Fibroblast of lung (primary cell): ENCODE results near the gene PAM16. TPM values are rescaled to one million over a fixed set of nuclear protein-coding genes. Genes with fewer than 3 reads are reported as not detected.
A peak's percentile ranks its signal among the peaks of the same experiment; 100 is the strongest.

Experiments
- DNase-seq, 2 donors: peaks; one replicate each; pipeline versions ENCODE4 v3.0.0 to v3.0.0-alpha.2; 2010; ENCODE audit warnings: low read depth in 2 of 2
- H2AFZ ChIP-seq: 2 replicates; pipeline ENCODE4 v1.5.1; 2012; ENCODE audit warnings: low read length, control low read depth, inconsistent platforms
- H3K27ac ChIP-seq: 2 replicates; pipeline ENCODE4 v1.5.1; 2011; ENCODE audit warnings: low read length, control low read depth; ENCODE audit not compliant: insufficient read depth
- H3K27me3 ChIP-seq: 2 replicates; pipeline ENCODE4 v1.5.1; 2011; ENCODE audit warnings: mild to moderate bottlenecking, low read length; ENCODE audit not compliant: control insufficient read depth, insufficient read depth
- H3K36me3 ChIP-seq: 2 replicates; pipeline ENCODE4 v1.5.1; 2011; ENCODE audit warnings: low read length; ENCODE audit not compliant: control insufficient read depth, insufficient read depth
- H3K4me1 ChIP-seq: 2 replicates; pipeline ENCODE4 v1.5.1; 2011; ENCODE audit warnings: low read length; ENCODE audit not compliant: control insufficient read depth, insufficient read depth; ENCODE audit errors: extremely low read depth
- H3K4me2 ChIP-seq: 2 replicates; pipeline ENCODE4 v1.5.1; 2011; ENCODE audit warnings: low read length, control low read depth; ENCODE audit not compliant: insufficient read depth; ENCODE audit errors: extremely low read depth
- H3K4me3 ChIP-seq, 4 experiments: fragments of 200-600 bp in 1 of 4; sonication (generic) in 1 of 4; replicated peaks in 1 of 4; 2 replicates each; pipeline ENCODE4 v1.5.1; 2011 to 2016; ENCODE audit warnings: low read length in 4 of 4, low read depth in 3 of 4, mild to moderate bottlenecking in 3 of 4, control low read depth in 2 of 4, inconsistent platforms in 1 of 4, mixed read lengths in 1 of 4; ENCODE audit not compliant: insufficient read depth in 1 of 4; ENCODE audit errors: control extremely low read depth in 1 of 4
- H3K79me2 ChIP-seq: 2 replicates; pipeline ENCODE4 v1.5.1; 2012; ENCODE audit warnings: mild to moderate bottlenecking, low read length, inconsistent platforms; ENCODE audit not compliant: control insufficient read depth, insufficient read depth
- H3K9ac ChIP-seq: 2 replicates; pipeline ENCODE4 v1.5.1; 2011; ENCODE audit warnings: mild to moderate bottlenecking, low read length, control low read depth; ENCODE audit not compliant: insufficient read depth
- H3K9me3 ChIP-seq: 2 replicates; pipeline ENCODE4 v1.5.1; 2012; ENCODE audit warnings: low read depth, low read length; ENCODE audit not compliant: control insufficient read depth, insufficient read depth
- H4K20me1 ChIP-seq: 2 replicates; pipeline ENCODE4 v1.5.1; 2011; ENCODE audit warnings: low read length; ENCODE audit not compliant: control insufficient read depth, insufficient read depth; ENCODE audit errors: extremely low read depth
- EZH2 ChIP-seq: IDR thresholded peaks from 2 replicates; pipeline ENCODE4 v1.5.1; 2012; ENCODE audit warnings: low read length, control low read depth, mild to moderate bottlenecking; ENCODE audit errors: missing control alignments
- polyA plus RNA-seq, 2 donors: library from polyadenylated mRNA; depleted of rRNA in 1 of 2; stranded (reverse) in 1 of 2; unstranded in 1 of 2; fragments of >200 nt; gene quantifications; 2 replicates each; pipeline ENCODE4 v1.2.1, GENCODE V29; 2011 to 2012; ENCODE audit warnings: missing spikeins in 1 of 2
- total RNA-seq: library from RNA; depleted of rRNA; stranded (reverse); fragments of >200 nt; gene quantifications from 2 replicates; pipeline ENCODE4 v1.2.1, GENCODE V29; 2014
- TF ChIP-seq, protein P1 (sequence below), 2 donors: IDR thresholded peaks in 1 of 2; conservative IDR thresholded peaks in 1 of 2; 1 replicate in 1 of 2; 2 replicates in 1 of 2; pipeline ENCODE4 v1.5.1; 2011 to 2012; ENCODE audit warnings: low read length in 2 of 2, control low read depth in 1 of 2, inconsistent platforms in 1 of 2, low read depth in 1 of 2, mild to moderate bottlenecking in 1 of 2

The PAM16 gene
- total and polyA plus RNA-seq, 2 donors (not counting 1 experiment from before 2014, with no cell fraction given): 14.8 to 34.3 TPM

DNA sequence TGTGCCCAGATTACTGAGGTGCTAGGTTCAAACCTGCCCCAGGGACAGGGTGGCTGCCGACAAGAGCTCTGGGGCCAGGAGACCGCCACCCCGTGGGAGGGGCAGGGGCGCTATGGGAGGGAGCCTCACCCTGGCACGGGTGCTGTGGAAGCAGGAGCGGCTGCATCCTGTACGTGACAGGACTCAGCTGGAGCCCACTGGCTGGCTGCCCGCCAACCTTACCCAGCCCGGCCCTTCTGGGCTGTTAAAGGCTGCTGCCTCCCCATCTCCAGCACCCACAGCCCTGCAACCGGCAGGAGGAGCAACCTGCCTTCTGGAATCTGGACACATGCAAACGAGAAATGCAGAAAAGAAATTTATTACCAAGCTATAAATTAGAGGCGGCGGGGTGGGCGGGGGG, 11.2 kb downstream of the PAM16 start:
- Histone ChIP-seq H3K4me3 (no peak overlapping the region), H3K27me3 (no peaks in the 10 kb centered on the region), H3K4me2 (no peak overlapping the region), H4K20me1 (no peaks in the 10 kb centered on the region), H3K36me3 (peaks cover 30% of the 10 kb centered on the region), H3K4me1 (peaks cover 8% of the 10 kb centered on the region), H3K79me2 (peaks cover 22% of the 10 kb centered on the region), H3K27ac (no peak overlapping the region), H3K9ac (no peak overlapping the region), H2AFZ (no peak overlapping the region), H3K9me3 (no peaks in the 10 kb centered on the region)
- TF ChIP-seq EZH2: no peak
- TF ChIP-seq, protein P1, sequence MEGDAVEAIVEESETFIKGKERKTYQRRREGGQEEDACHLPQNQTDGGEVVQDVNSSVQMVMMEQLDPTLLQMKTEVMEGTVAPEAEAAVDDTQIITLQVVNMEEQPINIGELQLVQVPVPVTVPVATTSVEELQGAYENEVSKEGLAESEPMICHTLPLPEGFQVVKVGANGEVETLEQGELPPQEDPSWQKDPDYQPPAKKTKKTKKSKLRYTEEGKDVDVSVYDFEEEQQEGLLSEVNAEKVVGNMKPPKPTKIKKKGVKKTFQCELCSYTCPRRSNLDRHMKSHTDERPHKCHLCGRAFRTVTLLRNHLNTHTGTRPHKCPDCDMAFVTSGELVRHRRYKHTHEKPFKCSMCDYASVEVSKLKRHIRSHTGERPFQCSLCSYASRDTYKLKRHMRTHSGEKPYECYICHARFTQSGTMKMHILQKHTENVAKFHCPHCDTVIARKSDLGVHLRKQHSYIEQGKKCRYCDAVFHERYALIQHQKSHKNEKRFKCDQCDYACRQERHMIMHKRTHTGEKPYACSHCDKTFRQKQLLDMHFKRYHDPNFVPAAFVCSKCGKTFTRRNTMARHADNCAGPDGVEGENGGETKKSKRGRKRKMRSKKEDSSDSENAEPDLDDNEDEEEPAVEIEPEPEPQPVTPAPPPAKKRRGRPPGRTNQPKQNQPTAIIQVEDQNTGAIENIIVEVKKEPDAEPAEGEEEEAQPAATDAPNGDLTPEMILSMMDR (conservative IDR thresholded peaks at IDR 0.05 in 1 of 2, IDR thresholded peaks at IDR 0.05 in 1 of 2; ENCODE audit: low read depth in 1 of 2, low read length in 2 of 2): peak; percentile 24 to 37
- peak in 1 of 2 donors; percentile 75 for DNase-seq

DNA sequence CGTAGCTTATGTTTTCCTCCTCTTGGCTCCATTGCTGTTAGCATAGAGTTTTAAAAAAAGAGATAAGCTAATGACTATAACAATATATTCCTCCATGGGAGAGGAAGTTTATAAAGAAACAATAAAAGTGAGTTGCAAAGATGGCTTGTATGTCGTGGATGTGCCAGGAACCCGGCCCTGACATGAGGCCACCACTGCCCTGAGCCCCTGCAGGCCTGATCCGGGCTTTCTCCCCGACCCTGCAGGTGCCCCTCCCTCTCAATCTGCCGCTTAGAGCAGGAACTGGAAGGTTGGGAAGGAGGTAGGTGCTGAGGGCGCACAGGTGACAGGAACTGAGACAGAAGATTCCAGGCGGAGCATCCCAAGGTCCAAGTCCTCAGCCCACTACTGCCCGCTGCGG, 11.7 kb downstream of the PAM16 start:
- H3K4me1 ChIP-seq: peaks cover 8% of the 10 kb centered on the region
- H3K9me3 ChIP-seq: no peaks in the 10 kb centered on the region
- H4K20me1 ChIP-seq: no peaks in the 10 kb centered on the region
- H3K27me3 ChIP-seq: no peaks in the 10 kb centered on the region
- no peak for DNase-seq
- H3K79me2 ChIP-seq: peaks cover 26% of the 10 kb centered on the region
- no peak overlapping the region for H2AFZ ChIP-seq
- H3K4me2 ChIP-seq: no peak overlapping the region
- H3K4me3 ChIP-seq: no peak overlapping the region
- no peak overlapping the region for H3K27ac ChIP-seq
- H3K9ac ChIP-seq: no peak overlapping the region
- TF ChIP-seq, protein P1 (conservative IDR thresholded peaks at IDR 0.05 in 1 of 2, IDR thresholded peaks at IDR 0.05 in 1 of 2; ENCODE audit: low read depth in 1 of 2, low read length in 2 of 2): no peak
- no peak for TF ChIP-seq EZH2
- peaks cover 33% of the 10 kb centered on the region for H3K36me3 ChIP-seq

DNA sequence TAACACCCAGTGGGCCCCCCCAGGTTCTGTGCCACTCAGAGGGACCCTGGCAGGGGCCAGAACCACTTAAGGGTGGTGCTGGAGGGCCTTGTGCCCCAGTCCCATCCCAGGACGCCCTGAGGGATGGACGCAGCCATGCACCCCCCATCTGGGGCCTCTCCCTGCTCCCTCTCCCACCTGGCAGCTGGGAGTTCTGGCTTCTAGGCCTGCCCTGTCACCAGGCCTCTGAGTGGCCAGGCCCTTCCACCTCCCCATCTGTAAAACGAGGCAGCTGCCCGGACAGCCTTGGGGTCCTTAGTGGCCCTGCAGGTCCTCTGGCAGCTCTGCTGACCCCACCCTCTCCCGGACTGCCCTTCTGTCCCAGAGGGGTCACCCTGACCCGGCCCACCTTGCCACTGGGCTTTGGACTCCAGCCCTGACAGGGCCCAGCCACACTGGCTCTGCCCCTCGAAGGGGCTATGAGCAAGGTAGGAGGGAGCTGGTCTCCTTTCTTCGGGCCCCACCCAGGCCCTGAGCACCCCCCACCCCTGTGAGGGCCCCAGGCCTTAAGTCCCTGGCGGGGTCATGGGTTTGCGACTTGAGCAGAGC, 12.3 kb downstream of the PAM16 start:
- no peaks in the 10 kb centered on the region for H3K9me3 ChIP-seq
- no peak overlapping the region for H3K27ac ChIP-seq
- no peak overlapping the region for H3K4me3 ChIP-seq
- no peaks in the 10 kb centered on the region for H3K27me3 ChIP-seq
- no peak overlapping the region for H2AFZ ChIP-seq
- no peaks in the 10 kb centered on the region for H4K20me1 ChIP-seq
- no peak for DNase-seq
- H3K9ac ChIP-seq: no peak overlapping the region
- no peak overlapping the region for H3K4me2 ChIP-seq
- peaks cover 8% of the 10 kb centered on the region for H3K4me1 ChIP-seq
- H3K36me3 ChIP-seq: peaks cover 33% of the 10 kb centered on the region
- TF ChIP-seq, protein P1 (conservative IDR thresholded peaks at IDR 0.05 in 1 of 2, IDR thresholded peaks at IDR 0.05 in 1 of 2; ENCODE audit: low read depth in 1 of 2, low read length in 2 of 2): no peak
- no peak for TF ChIP-seq EZH2
- H3K79me2 ChIP-seq: peaks cover 22% of the 10 kb centered on the region
